PFSK-1 (cell line): ENCODE data around the gene PRB3.

Source experiments
- FOXP2 ChIP-seq: optimal IDR thresholded peaks from 2 replicates; pipeline ENCODE3; 2011; ENCODE audit warnings: borderline replicate concordance, control low read depth, inconsistent platforms; ENCODE audit not compliant: insufficient read depth; ENCODE audit errors: extremely low read length, extremely low read depth
- POLR2AphosphoS5 ChIP-seq: IDR thresholded peaks from 2 replicates; pipeline ENCODE4 v1.6.1; 2012; ENCODE audit warnings: low read depth, mild to moderate bottlenecking, control low read depth, low read length, moderate library complexity
- SIN3A ChIP-seq: IDR thresholded peaks from 2 replicates; pipeline ENCODE4 v1.6.1; 2012; ENCODE audit warnings: mild to moderate bottlenecking, low read length, moderate library complexity, borderline replicate concordance; ENCODE audit not compliant: insufficient read depth
- TAF1 ChIP-seq: IDR thresholded peaks from 2 replicates; pipeline ENCODE4 v1.6.1; 2012; ENCODE audit warnings: low read length, control low read depth, borderline replicate concordance; ENCODE audit not compliant: insufficient read depth
- TF ChIP-seq, protein P1 (sequence below), 2 experiments: IDR thresholded peaks; 2 replicates each; pipeline versions ENCODE4 v1.6.1 to v1.8.0; 2011 to 2012; ENCODE audit warnings: low read depth in 2 of 2, low read length in 2 of 2, control low read depth in 1 of 2, inconsistent platforms in 1 of 2, mild to moderate bottlenecking in 1 of 2, moderate library complexity in 1 of 2; ENCODE audit not compliant: insufficient read depth in 1 of 2

DNA sequence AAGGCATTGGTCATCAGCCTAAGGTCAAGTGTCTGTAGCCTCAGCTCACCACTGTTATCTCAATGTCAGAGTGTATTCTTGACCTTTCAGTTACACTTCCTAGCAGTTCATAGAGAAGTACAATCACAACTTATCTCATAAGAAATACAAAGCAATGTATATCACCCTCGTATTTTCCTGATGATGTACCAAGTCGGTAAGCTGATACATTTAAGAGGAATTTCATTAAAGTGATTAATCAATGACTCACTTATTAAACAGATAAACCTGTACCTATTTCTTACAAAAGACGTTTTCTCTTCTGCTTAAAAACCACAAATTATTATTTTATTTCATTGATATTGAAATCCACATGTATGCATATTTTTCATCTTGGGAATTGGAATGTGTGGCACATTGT is 3.9 kb upstream of the PRB3 start:
- TF ChIP-seq POLR2AphosphoS5 (no peak), SIN3A (no peak), TAF1 (no peak), FOXP2 (no peak)
- TF ChIP-seq, protein P1, sequence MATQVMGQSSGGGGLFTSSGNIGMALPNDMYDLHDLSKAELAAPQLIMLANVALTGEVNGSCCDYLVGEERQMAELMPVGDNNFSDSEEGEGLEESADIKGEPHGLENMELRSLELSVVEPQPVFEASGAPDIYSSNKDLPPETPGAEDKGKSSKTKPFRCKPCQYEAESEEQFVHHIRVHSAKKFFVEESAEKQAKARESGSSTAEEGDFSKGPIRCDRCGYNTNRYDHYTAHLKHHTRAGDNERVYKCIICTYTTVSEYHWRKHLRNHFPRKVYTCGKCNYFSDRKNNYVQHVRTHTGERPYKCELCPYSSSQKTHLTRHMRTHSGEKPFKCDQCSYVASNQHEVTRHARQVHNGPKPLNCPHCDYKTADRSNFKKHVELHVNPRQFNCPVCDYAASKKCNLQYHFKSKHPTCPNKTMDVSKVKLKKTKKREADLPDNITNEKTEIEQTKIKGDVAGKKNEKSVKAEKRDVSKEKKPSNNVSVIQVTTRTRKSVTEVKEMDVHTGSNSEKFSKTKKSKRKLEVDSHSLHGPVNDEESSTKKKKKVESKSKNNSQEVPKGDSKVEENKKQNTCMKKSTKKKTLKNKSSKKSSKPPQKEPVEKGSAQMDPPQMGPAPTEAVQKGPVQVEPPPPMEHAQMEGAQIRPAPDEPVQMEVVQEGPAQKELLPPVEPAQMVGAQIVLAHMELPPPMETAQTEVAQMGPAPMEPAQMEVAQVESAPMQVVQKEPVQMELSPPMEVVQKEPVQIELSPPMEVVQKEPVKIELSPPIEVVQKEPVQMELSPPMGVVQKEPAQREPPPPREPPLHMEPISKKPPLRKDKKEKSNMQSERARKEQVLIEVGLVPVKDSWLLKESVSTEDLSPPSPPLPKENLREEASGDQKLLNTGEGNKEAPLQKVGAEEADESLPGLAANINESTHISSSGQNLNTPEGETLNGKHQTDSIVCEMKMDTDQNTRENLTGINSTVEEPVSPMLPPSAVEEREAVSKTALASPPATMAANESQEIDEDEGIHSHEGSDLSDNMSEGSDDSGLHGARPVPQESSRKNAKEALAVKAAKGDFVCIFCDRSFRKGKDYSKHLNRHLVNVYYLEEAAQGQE (IDR thresholded peaks at IDR 0.05; ENCODE audit: insufficient read depth in 1 of 2, low read depth in 2 of 2, low read length in 2 of 2) = no peak
